DLD1 (cell line): ENCODE measurements around the gene PARVA.

Source experiments
- in situ Hi-C: cut with HindIII; loops from 2 replicates; pipeline ENCODE4 v1.10.0; 2017; ENCODE audit warnings: low sequenced_read_pairs

Gene PARVA

GRCh38 chr11:12544986-12545775 is 167.8 kb downstream of the PARVA start:
- in situ Hi-C loops: no loop called here

DNA sequence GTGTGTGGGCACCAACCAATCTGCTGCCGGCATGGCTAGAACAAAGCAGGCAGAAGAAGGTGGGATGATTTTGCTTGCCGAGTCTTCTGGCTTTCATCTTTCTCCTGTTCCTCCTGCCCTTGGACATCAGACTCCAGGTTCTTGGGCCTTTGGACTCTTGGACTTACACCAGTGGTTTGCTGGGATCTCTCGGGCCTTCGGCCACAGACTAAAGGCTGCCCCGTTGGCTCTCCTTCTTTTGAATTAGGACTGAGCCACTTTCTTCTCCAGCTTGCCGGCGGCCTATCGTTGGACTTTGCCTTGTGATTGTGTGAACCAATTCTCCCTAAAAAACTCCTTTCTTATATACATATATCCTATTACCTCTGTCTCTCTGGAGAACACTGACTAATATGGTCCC is 168.8 kb downstream of the PARVA start:
- in situ Hi-C loops: no loop called here

DNA sequence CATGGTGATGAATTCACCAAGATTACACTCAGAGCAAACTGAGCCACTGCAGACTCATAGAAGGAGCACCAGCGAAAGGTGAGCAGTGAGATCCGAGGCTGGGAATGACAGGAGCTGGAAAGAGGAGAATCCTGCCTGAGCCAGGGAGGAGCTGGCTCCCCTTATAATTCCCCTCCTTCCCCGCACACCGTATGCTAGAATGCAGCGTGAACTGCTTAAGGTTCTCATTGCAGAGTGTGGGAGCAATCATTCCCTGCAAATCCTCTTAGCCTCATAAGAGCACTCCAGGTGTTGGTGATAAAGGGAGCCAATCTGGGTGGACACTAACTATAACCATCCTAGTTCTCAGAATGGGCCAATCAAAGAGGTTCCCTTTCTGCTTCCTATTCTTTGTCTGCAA is 169.3 kb downstream of the PARVA start:
- in situ Hi-C loops: no loop called here

GRCh38 chr11:12547953-12548650 is 170.7 kb downstream of the PARVA start:
- in situ Hi-C loops: no loop called here

GRCh38 chr11:12552692-12553091 is 175.3 kb downstream of the PARVA start:
- in situ Hi-C loops: no loop called here

GRCh38 chr11:12554122-12554521 is 176.8 kb downstream of the PARVA start:
- in situ Hi-C loops: no loop called here

GRCh38 chr11:12556155-12556554 is 178.8 kb downstream of the PARVA start:
- in situ Hi-C loops: no loop called here

GRCh38 chr11:12556788-12557384 is 179.5 kb downstream of the PARVA start:
- in situ Hi-C loops: no loop called here

GRCh38 chr11:12559011-12559410 is 181.6 kb downstream of the PARVA start:
- in situ Hi-C loops: no loop called here

DNA sequence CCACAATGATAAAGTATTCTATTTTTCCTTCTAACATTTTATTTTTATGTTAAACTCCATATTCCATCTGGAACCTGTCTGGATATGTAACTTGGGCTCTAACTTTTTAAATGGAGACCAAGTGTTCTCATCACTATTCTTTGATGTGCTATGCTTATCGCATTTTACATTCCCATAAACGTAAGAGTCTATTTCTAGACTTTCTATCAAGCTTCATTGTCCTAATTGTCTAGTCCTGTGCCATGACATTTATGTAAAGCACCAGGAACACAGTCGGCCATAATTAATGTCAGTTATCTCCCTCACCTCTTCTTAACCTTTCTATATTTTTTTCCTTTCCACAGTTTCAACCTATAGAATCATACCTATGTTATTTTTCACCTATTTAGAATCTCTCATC is 183.0 kb downstream of the PARVA start:
- in situ Hi-C loops: no loop called here

- in situ Hi-C loops: no loop called here
These were observed 183.5 kb downstream of the PARVA start for GRCh38 chr11:12560861-12561260.

- in situ Hi-C loops: no loop called here
These were observed 186.6 kb downstream of the PARVA start for GRCh38 chr11:12564012-12564411.

GRCh38 chr11:12565406-12565805 is 188.0 kb downstream of the PARVA start:
- in situ Hi-C loops: no loop called here

DNA sequence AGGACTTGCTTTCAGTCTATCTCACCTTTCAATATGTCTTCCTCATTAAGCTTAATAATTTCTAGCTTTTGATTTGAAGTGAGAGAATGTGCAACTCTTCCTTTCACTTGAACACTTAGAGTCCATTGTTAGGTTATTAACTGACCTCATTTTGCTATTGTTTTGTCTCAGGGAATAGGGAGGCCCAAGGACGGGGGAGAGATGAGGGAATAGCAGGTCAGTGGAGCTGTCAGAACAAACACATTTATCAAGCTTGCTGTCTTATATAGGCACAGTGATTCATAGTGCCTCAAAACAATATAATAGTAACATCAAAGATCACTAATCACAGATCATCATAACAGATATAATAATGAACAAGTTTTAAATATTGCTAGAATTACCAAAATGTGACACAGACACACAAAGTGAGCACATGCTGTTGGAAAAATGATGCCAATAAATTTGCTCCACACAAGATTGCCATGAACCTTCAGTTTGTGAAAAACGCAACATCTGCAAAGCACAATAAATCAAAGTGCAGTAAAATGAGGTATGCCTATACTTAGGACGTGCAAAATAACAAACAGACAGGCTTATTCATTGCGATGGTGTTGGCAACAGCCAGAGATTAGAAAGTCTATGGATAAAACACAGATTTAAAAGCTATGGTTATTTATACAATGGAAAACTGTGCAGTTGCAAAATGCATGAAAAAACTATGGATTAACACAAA is 190.5 kb downstream of the PARVA start:
- in situ Hi-C loops: no loop called here

GRCh38 chr11:12569499-12570425 is 192.4 kb downstream of the PARVA start:
- in situ Hi-C loops: no loop called here

DNA sequence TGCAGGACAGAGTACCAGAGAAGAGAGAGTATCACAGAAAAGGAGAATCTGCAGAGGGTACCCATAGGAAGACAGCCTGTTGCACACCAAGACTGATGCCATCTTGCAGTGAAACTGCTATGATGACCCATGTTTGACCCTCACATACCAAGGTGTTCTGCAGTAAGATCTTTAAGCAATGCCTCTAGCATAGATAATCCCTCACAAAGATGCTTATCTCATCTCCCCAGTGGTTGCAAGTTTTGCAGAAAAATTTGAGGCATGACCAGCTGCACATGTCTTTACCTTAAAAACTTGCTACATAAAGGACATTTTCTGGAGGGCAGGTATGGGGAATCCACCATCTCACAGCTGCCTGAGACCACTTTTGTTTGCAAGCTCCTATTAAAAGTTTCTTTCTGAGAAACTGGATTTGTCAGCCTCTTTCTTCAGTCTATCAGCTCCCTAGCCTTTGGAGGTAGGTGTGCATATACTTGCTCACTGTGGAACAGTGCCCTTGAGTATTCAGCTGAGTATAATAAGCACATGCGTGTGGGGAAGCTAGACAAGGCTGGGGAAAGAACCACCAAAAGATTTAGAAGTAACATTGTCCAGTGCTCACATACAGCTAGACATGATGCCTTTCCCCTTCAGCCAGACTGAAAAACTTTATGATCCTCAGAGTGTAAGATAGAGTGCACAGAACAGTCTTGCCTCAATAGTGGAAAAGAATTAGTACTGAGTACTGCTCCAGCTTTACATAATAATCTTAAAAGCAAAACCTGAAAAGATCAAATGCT is 196.5 kb downstream of the PARVA start:
- in situ Hi-C loops: no loop called here

DNA sequence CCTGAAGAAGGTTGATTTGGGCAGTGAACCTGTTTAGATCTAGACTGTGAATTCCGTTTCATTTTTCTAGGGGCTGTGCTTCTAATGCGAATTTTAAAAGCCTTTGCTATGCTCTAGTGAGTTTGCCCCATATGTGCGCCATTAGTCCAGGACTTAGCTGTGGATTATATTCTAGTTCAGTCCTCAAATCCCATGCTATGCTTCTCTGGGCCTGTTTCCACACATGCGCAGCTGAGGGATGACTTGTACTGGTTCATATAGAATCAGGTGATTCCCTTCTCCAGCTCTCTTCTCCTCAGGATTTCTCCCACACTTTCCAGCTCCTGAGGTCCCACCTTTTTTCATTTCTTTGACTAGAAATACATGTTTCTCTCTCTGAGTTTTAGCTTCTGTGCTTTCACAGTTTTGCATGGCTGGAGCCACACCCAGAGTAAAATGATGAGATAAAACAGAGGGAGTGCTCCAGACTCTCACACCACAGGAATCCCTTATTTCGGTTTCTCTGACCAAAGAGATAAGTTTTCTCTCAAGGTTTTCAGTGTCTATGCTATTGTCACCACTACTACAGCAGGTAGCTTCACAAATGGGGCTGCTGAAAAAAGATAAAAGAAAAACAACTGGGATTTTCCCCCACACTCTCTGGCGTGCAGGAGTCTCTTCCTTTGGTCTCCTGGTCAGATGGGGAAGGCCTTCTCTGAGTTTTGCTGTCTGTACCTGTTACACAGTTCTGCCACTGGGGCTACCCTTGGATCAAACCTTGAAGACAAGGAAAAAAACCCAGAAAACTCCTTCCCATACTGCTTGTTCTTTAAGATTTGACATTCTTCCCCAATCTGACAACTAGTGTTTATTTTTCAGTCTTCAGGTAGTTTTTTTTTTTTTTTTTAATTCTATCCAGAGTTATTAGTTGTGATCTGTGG is 200.6 kb downstream of the PARVA start:
- in situ Hi-C loops: no loop called here

- in situ Hi-C loops: no loop called here
These were observed 204.0 kb downstream of the PARVA start for GRCh38 chr11:12581416-12581815.

GRCh38 chr11:12581923-12582322 is 204.6 kb downstream of the PARVA start:
- in situ Hi-C loops: no loop called here
